Large intestine (tissue), 1 donor: ENCODE results near the gene UPB1. TPM values are rescaled to one million over a fixed set of nuclear protein-coding genes. Genes with fewer than 3 reads are reported as not detected.

Experiments used
- polyA plus RNA-seq: library from polyadenylated mRNA; unstranded; fragments of 120-200 nt; gene quantifications from one replicate; pipeline ENCODE4 v1.2.1, GENCODE V29; 2013

UPB1 gene
- polyA plus RNA-seq, 1 donor, result 12.2 TPM

Other genes with a start within 250 kb of the UPB1 start
- gene SPECC1L, start 224.5 kb upstream of the UPB1 start, polyA plus RNA-seq, result 28.9 TPM
- 10.9 TPM for gene ADORA2A, start 67.7 kb upstream of the UPB1 start, polyA plus RNA-seq
- gene GUCD1, start 59.8 kb downstream of the UPB1 start, polyA plus RNA-seq, result 140 TPM
- 145 TPM for gene SNRPD3, start 60.7 kb downstream of the UPB1 start, polyA plus RNA-seq
- gene LRRC75B, start 97.7 kb downstream of the UPB1 start, polyA plus RNA-seq, result 36.6 TPM
- gene GGT1, start 107.9 kb downstream of the UPB1 start, polyA plus RNA-seq, result 147 TPM